Calu3 (cell line): ENCODE results near the gene SLC24A3. TPM values are rescaled to one million over a fixed set of nuclear protein-coding genes. Genes with fewer than 3 reads are reported as not detected.

ENCODE experiments used
- BruUV-seq: library from RNA; stranded (reverse); fragments of 400-500 nt; replicated peaks from 2 replicates; lab custom pipeline; 2021; lab: Mats Ljungman, UMichigan
- CTCF ChIA-PET: fragments of 300-600 bp; sonication (Branson Sonifier 250); formaldehyde crosslinking; loops from one replicate; lab custom pipeline; 2022; ENCODE audit warnings: antibody characterized with exemption; lab: Charles Lee
- DNase-seq: peaks from one replicate; pipeline ENCODE4 v3.0.0; 2022
- H3K27ac Mint-ChIP-seq: one replicate; pipeline ENCODE4 v1.8.0; 2022; ENCODE audit warnings: mixed read lengths; ENCODE audit not compliant: unreplicated experiment
- H3K27me3 Mint-ChIP-seq: one replicate; pipeline ENCODE4 v1.8.0; 2022; ENCODE audit warnings: mixed read lengths; ENCODE audit not compliant: unreplicated experiment
- H3K36me3 Mint-ChIP-seq: one replicate; pipeline ENCODE4 v1.8.0; 2022; ENCODE audit warnings: mild to moderate bottlenecking, moderate library complexity, mixed read lengths; ENCODE audit not compliant: insufficient read depth, unreplicated experiment
- H3K4me1 Mint-ChIP-seq: one replicate; pipeline ENCODE4 v1.8.0; 2022; ENCODE audit warnings: mild to moderate bottlenecking, low read depth, mixed read lengths; ENCODE audit not compliant: unreplicated experiment
- H3K4me3 Mint-ChIP-seq: one replicate; pipeline ENCODE4 v1.8.0; 2022; ENCODE audit warnings: mild to moderate bottlenecking, low read depth, moderate library complexity, mixed read lengths; ENCODE audit not compliant: unreplicated experiment
- H3K9me3 Mint-ChIP-seq: one replicate; pipeline ENCODE4 v1.8.0; 2022; ENCODE audit warnings: low read depth, mixed read lengths; ENCODE audit not compliant: unreplicated experiment
- CTCF ChIP-seq: fragments of 200-600 bp; IDR thresholded peaks from one replicate; pipeline ENCODE4 v1.8.0; 2022; ENCODE audit warnings: antibody characterized with exemption; ENCODE audit not compliant: unreplicated experiment
- intact Hi-C: fragments of 100-400 bp; cut with micrococcal nuclease; formaldehyde crosslinking; loops from one replicate; pipeline ENCODE4 v1.10.0; 2022; ENCODE audit not compliant: unreplicated experiment
- total RNA-seq: library from RNA; stranded (reverse); gene quantifications from 2 replicates; pipeline ENCODE4 v1.2.3, GENCODE V29; 2022

SLC24A3 gene
- total RNA-seq, 1 experiment from 2014 or later, result not detected

DNA sequence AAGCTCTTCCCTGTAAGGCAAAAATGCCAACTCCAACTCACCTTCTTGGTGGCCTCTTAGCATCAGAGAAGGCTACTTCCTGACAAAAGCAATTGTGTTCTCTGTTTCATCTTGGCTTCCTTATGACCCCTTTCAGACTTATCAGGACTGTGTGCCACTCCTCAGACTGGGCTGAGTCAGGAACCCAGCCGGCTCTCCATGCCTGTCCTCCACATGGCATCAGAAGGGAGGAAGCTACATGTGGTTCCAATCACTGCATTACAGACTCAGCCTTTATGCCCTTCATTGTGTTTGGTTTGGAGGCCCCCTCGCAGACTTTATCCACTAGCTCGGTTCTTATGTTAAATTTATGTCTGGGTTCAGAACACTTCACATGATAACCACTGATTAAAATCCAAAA, 142.5 kb downstream of the SLC24A3 start:
- no peaks in the 10 kb centered on the region for H3K36me3 Mint-ChIP-seq

DNA sequence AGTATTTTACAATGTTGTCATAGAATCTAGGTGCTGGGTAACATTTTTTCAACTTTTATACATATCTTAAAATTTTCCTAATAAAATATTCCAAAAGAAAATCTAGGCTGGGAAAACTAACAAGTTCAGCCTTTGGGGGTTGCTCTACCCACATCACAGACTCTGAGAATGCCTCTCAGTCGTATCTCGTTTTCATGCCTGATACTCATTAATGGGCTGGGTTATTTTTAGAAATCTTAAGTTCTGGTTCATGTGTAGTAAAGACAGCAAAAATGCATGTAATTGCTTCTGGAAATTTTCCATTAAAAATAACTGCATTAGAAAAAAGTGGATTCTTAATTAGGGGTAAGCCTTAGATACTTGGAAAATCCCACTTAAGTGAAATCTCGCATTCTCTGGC, 149.3 kb downstream of the SLC24A3 start:
- H3K36me3 Mint-ChIP-seq, result no peaks in the 10 kb centered on the region
- no peak overlapping the region for H3K27ac Mint-ChIP-seq
- no peak for TF ChIP-seq CTCF
- H3K9me3 Mint-ChIP-seq, result no peaks in the 10 kb centered on the region
- no peaks in the 10 kb centered on the region for H3K27me3 Mint-ChIP-seq
- no peak overlapping the region for H3K4me3 Mint-ChIP-seq
- CTCF ChIA-PET, result no interaction called here
- intact Hi-C loops, result no loop called here
- no peaks in the 10 kb centered on the region for H3K4me1 Mint-ChIP-seq
- no TSS peak for BruUV-seq
- no peak for DNase-seq

More for the DNA sequence above, 142.5 kb downstream of the SLC24A3 start:
- Mint-ChIP-seq H3K4me3 (no peak overlapping the region), H3K4me1 (no peaks in the 10 kb centered on the region), H3K9me3 (no peaks in the 10 kb centered on the region), H3K27ac (no peak overlapping the region), H3K27me3 (no peaks in the 10 kb centered on the region)
- DNase-seq, result no peak
- CTCF ChIA-PET, result no interaction called here
- intact Hi-C loops, result no loop called here
- no TSS peak for BruUV-seq
- TF ChIP-seq CTCF, result no peak

DNA sequence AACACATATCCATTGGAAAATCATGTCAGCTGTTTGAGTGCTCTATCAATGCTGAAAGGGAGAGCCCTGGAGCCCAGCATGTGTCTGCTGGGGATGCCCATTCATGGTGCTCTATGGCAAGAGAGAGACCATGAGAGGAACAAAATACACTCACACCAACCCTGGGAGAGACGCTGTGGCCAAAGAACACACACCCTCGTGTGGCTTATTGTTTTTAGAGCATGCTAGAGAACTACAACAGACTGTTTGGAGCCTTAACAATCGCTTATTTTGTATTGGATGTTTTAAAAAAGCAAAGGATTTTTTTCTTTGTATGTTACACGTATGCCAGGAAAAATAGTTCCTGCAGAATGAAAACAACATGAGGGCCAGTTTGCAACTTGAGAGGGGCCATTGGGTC, 151.0 kb downstream of the SLC24A3 start:
- Mint-ChIP-seq H3K9me3 (no peaks in the 10 kb centered on the region), H3K36me3 (no peaks in the 10 kb centered on the region), H3K4me1 (no peaks in the 10 kb centered on the region), H3K4me3 (no peak overlapping the region), H3K27me3 (no peaks in the 10 kb centered on the region), H3K27ac (no peak overlapping the region)
- BruUV-seq, result no TSS peak
- intact Hi-C loops, result no loop called here
- no peak for DNase-seq
- no peak for TF ChIP-seq CTCF
- CTCF ChIA-PET, result no interaction called here

- Mint-ChIP-seq H3K27ac (no peak overlapping the region), H3K36me3 (no peaks in the 10 kb centered on the region), H3K4me1 (no peaks in the 10 kb centered on the region), H3K9me3 (no peaks in the 10 kb centered on the region), H3K4me3 (no peak overlapping the region), H3K27me3 (no peaks in the 10 kb centered on the region)
- DNase-seq, result no peak
- no peak for TF ChIP-seq CTCF
- intact Hi-C loops, result no loop called here
- CTCF ChIA-PET, result no interaction called here
- BruUV-seq, result no TSS peak
Observed at GRCh38 chr20:19367591-19367990, 155.1 kb downstream of the SLC24A3 start.
